GM23338 (cell line): Measurements from ENCODE around the gene IGSF11. TPM values are rescaled to one million over a fixed set of nuclear protein-coding genes. Genes with fewer than 3 reads are reported as not detected.

Experiments used
- ATAC-seq: fragments of 200-7000 bp; cut with Tn5 transposase; 3 replicates; pipeline ENCODE4 v1.9.1; 2020
- DNase-seq: peaks from one replicate; pipeline ENCODE4 v3.0.0-alpha.2; 2015; ENCODE audit warnings: low spot score
- H2AFZ ChIP-seq: fragments of 200-600 bp; sonication (generic); 2 replicates; pipeline ENCODE4 v1.8.0; 2016; ENCODE audit warnings: antibody characterized with exemption, mild to moderate bottlenecking, moderate library complexity
- H3F3A ChIP-seq: fragments of 200-600 bp; sonication (generic); replicated peaks from 2 replicates; pipeline ENCODE4 v1.8.0; 2017; ENCODE audit warnings: antibody characterized with exemption, mixed run types, low read depth
- H3K27ac ChIP-seq: fragments of 200-600 bp; sonication (generic); 2 replicates; pipeline ENCODE4 v1.6.1; 2016; ENCODE audit warnings: low read depth
- H3K27me3 ChIP-seq: fragments of 200-600 bp; sonication (generic); 2 replicates; pipeline ENCODE4 v1.8.0; 2016; ENCODE audit warnings: mild to moderate bottlenecking, mixed run types, moderate library complexity; ENCODE audit not compliant: insufficient read depth
- H3K36me3 ChIP-seq: fragments of 200-600 bp; sonication (generic); 2 replicates; pipeline ENCODE4 v1.8.0; 2016; ENCODE audit warnings: mild to moderate bottlenecking; ENCODE audit not compliant: insufficient read depth
- H3K4me1 ChIP-seq: fragments of 200-600 bp; sonication (generic); 2 replicates; pipeline ENCODE4 v1.8.0; 2016; ENCODE audit warnings: mild to moderate bottlenecking, moderate library complexity; ENCODE audit not compliant: insufficient read depth
- H3K4me2 ChIP-seq: fragments of 200-600 bp; sonication (generic); 2 replicates; pipeline ENCODE4 v1.7.1; 2017; ENCODE audit warnings: mixed run types
- H3K4me3 ChIP-seq: fragments of 200-600 bp; sonication (generic); 2 replicates; pipeline ENCODE4 v1.6.1; 2016; ENCODE audit warnings: mixed run types
- H3K79me2 ChIP-seq: fragments of 200-600 bp; sonication (generic); replicated peaks from 2 replicates; pipeline ENCODE4 v1.8.0; 2017; ENCODE audit warnings: mild to moderate bottlenecking; ENCODE audit not compliant: insufficient read depth
- H3K9me2 ChIP-seq: fragments of 200-600 bp; sonication (generic); 2 replicates; pipeline ENCODE4 v1.8.0; 2017; ENCODE audit not compliant: insufficient read depth
- H4K20me1 ChIP-seq: fragments of 200-600 bp; sonication (generic); replicated peaks from 2 replicates; pipeline ENCODE4 v1.8.0; 2017; ENCODE audit warnings: mild to moderate bottlenecking; ENCODE audit not compliant: insufficient read depth
- H3K27ac Mint-ChIP-seq: 2 replicates; pipeline ENCODE4 v1.8.0; 2020; ENCODE audit warnings: inconsistent platforms, mild to moderate bottlenecking, moderate library complexity, mixed read lengths
- H3K27me3 Mint-ChIP-seq: 3 replicates; pipeline ENCODE4 v1.8.0; 2022; ENCODE audit warnings: low read depth, mild to moderate bottlenecking, moderate library complexity, mixed read lengths, inconsistent platforms; ENCODE audit not compliant: insufficient read depth, poor library complexity
- H3K36me3 Mint-ChIP-seq: 3 replicates; pipeline ENCODE4 v1.8.0; 2021; ENCODE audit warnings: low read depth, mild to moderate bottlenecking, inconsistent platforms, moderate library complexity, mixed read lengths
- H3K4me1 Mint-ChIP-seq: 3 replicates; pipeline ENCODE4 v1.8.0; 2020; ENCODE audit warnings: mild to moderate bottlenecking, inconsistent platforms, mixed read lengths
- H3K4me3 Mint-ChIP-seq: 3 replicates; pipeline ENCODE4 v1.8.0; 2021; ENCODE audit warnings: moderate library complexity, mild to moderate bottlenecking, inconsistent platforms, mixed read lengths
- H3K9me3 Mint-ChIP-seq: 3 replicates; pipeline ENCODE4 v1.8.0; 2020; ENCODE audit warnings: moderate library complexity, mild to moderate bottlenecking, inconsistent platforms, mixed read lengths
- CREB1 ChIP-seq: fragments of 250-450 bp; sonication (Bioruptor Pico); IDR thresholded peaks from 2 replicates; pipeline ENCODE4 v1.5.0; 2020; ENCODE audit warnings: low read depth, mild to moderate bottlenecking, moderate library complexity
- CTCF ChIP-seq, 2 experiments: fragments of 200-600 bp in 1 of 2; sonication (generic) in 1 of 2; conservative IDR thresholded peaks; 2 replicates each; pipeline versions ENCODE4 v1.5.1 to v1.6.1; 2016 to 2017; ENCODE audit warnings: antibody characterized with exemption in 2 of 2, low read depth in 2 of 2, mild to moderate bottlenecking in 2 of 2, moderate library complexity in 1 of 2
- ETS1 ChIP-seq: IDR thresholded peaks from 2 replicates; pipeline ENCODE4 v1.6.1; 2016; ENCODE audit warnings: antibody characterized with exemption
- EZH2 ChIP-seq: fragments of 200-600 bp; sonication (generic); IDR thresholded peaks from one replicate; pipeline ENCODE4 v1.8.0; 2017; ENCODE audit warnings: antibody characterized with exemption, mild to moderate bottlenecking, low read depth; ENCODE audit not compliant: unreplicated experiment
- EZH2phosphoT487 ChIP-seq: fragments of 200-600 bp; sonication (generic); IDR thresholded peaks from one replicate; pipeline ENCODE4 v1.8.1; 2018; ENCODE audit warnings: antibody characterized with exemption; ENCODE audit not compliant: unreplicated experiment
- JUNB ChIP-seq: IDR thresholded peaks from one replicate; pipeline ENCODE4 v1.6.1; 2016; ENCODE audit warnings: antibody characterized with exemption; ENCODE audit not compliant: unreplicated experiment
- NANOG ChIP-seq: IDR thresholded peaks from 2 replicates; pipeline ENCODE4 v1.6.1; 2016; ENCODE audit warnings: antibody characterized with exemption, borderline replicate concordance
- REST ChIP-seq: IDR thresholded peaks from one replicate; pipeline ENCODE4 v1.6.1; 2018; ENCODE audit warnings: antibody characterized with exemption; ENCODE audit not compliant: unreplicated experiment
- STAT1 ChIP-seq: IDR thresholded peaks from one replicate; pipeline ENCODE4 v1.6.1; 2016; ENCODE audit warnings: antibody characterized with exemption; ENCODE audit not compliant: unreplicated experiment
- ZNF114 ChIP-seq: fragments of 250-450 bp; sonication (Bioruptor Pico); IDR thresholded peaks from 2 replicates; pipeline ENCODE4 v1.5.0; 2020; ENCODE audit warnings: mild to moderate bottlenecking, moderate library complexity
- ZNF331 ChIP-seq: fragments of 250-450 bp; sonication (Bioruptor Pico); IDR thresholded peaks from 2 replicates; pipeline ENCODE4 v1.5.0; 2020; ENCODE audit warnings: low read depth, mild to moderate bottlenecking, moderate library complexity
- ZNF462 ChIP-seq: fragments of 250-450 bp; sonication (Bioruptor Pico); IDR thresholded peaks from 2 replicates; pipeline ENCODE4 v1.5.0; 2020; ENCODE audit warnings: mild to moderate bottlenecking, moderate library complexity
- polyA plus RNA-seq: library from polyadenylated mRNA; unstranded; fragments of >200 nt; fragmentation: Nextera tagmentation; extraction: Ambion mirVana; gene quantifications from 2 replicates; pipeline ENCODE4 v1.2.1, GENCODE V29; 2016
- total RNA-seq: library from RNA; depleted of rRNA; stranded (reverse); fragments of >200 nt; shearing (Covaris generic); gene quantifications from 2 replicates; pipeline ENCODE4 v1.2.3, GENCODE V29; 2014

The IGSF11 gene
- total and polyA plus RNA-seq, 2 experiments from 2014 or later, result 0.68 to 1.8 TPM

- Histone ChIP-seq H3K4me1 (no peaks in the 10 kb centered on the region), H3K4me2 (no peak overlapping the region), H3K27me3 (no peaks in the 10 kb centered on the region), H3F3A (no peaks in the 10 kb centered on the region), H4K20me1 (no peaks in the 10 kb centered on the region), H3K27ac (no peak overlapping the region), H2AFZ (no peak overlapping the region), H3K79me2 (no peaks in the 10 kb centered on the region), H3K4me3 (no peak overlapping the region), H3K9me2 (no peaks in the 10 kb centered on the region), H3K36me3 (no peaks in the 10 kb centered on the region)
- DNase-seq (no peak), ATAC-seq (no peak)
- H3K27me3 Mint-ChIP-seq, result no peaks in the 10 kb centered on the region
- H3K36me3 Mint-ChIP-seq, result no peaks in the 10 kb centered on the region
- H3K27ac Mint-ChIP-seq, result no peak overlapping the region; the same call in 1 of the 2 replicates
- H3K4me3 Mint-ChIP-seq, result no peak overlapping the region
- H3K4me1 Mint-ChIP-seq, result peaks cover 5% of the 10 kb centered on the region; the same call in 2 of the 3 replicates
- TF ChIP-seq REST (no peak), ZNF114 (CRISPR knock-in tag) (no peak), CTCF (conservative IDR thresholded peaks at IDR 0.05; ENCODE audit: low read depth in 2 of 2) (no peak), ZNF462 (CRISPR knock-in tag) (no peak), EZH2 (no peak), ETS1 (no peak), CREB1 (CRISPR knock-in tag) (no peak), EZH2phosphoT487 (no peak), NANOG (no peak), ZNF331 (CRISPR knock-in tag) (no peak), STAT1 (no peak), JUNB (no peak)
- 0 out of 3 replicates have a peak, but pooled peaks cover 3% of the 10 kb centered on the region for H3K9me3 Mint-ChIP-seq
Observed at GRCh38 chr3:118949113-118949760, 85.4 kb downstream of the IGSF11 start.
